NCI-H345 (cell line): Measurements from ENCODE around the gene PDE1C.
A peak's percentile ranks its signal among the peaks of the same experiment; 100 is the strongest.

Experiments used
- DNase-seq: peaks from one replicate; lab custom pipeline; 2025; lab: John Stamatoyannopoulos, UW

Gene PDE1C

DNA sequence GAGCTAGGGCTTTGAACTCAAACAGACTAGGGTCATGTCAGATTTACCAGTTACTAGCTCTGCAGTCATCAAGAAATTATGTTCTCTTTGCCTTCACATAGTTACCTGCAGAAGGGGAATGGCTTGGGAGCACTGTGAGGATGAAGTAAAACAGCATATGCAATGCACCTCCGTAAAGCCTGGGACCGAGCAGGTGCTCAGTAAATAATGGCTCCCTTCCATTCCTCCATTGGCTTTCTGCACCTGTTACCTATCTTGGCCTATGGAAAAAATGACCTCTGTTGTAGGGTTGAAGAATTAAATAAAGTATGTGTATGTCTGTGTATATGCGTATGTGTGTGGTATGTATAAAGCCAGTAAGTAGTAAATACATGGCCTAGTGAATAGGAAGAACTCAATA is 78.8 kb downstream of the PDE1C start:
- DNase-seq: no peak

- no peak for DNase-seq
Observed at GRCh38 chr7:31986878-31987518, 83.2 kb downstream of the PDE1C start.

DNA sequence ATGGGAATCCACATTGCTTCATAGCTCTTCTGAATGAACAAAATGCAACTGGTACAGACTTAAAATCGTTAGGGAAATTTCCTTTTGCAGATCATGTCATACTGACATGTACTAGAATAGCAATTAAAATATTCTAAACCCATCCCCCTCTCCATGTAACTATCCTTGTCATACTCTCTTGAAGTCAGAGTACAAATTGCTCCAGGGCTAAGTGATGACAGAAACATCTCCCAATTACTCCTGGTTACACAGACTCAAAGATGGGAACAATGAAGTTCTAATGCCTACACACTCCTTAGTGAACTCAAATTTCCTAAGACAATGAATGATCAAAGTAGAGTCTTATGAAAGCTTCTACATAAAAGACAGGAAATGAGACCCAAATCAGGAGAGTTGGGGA is 87.2 kb downstream of the PDE1C start:
- no peak for DNase-seq

DNA sequence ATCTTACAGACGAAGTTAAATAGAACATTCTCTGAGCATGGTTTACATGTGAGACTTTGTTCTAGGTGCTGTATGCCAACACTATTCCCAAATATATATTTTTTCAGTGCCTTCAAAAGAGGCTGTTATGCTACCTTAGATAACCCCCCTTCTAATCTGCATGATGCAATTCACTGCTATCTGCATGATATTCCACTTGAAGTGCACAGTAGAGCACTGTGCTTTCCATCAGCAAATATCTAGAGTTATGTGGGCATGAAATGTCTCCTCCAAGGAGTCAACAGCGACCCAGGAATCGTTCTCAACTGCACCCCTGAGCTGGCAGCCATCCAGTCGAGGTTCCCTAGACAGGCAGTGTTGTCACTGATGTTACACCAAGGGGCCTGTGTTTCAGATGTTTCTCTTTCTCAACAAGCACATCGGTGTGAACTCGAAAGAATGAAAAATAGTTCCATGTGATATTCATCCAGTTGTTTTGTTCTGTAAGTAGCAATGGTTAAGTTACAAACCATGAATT is 88.3 kb downstream of the PDE1C start:
- peak; percentile 4 for DNase-seq

DNA sequence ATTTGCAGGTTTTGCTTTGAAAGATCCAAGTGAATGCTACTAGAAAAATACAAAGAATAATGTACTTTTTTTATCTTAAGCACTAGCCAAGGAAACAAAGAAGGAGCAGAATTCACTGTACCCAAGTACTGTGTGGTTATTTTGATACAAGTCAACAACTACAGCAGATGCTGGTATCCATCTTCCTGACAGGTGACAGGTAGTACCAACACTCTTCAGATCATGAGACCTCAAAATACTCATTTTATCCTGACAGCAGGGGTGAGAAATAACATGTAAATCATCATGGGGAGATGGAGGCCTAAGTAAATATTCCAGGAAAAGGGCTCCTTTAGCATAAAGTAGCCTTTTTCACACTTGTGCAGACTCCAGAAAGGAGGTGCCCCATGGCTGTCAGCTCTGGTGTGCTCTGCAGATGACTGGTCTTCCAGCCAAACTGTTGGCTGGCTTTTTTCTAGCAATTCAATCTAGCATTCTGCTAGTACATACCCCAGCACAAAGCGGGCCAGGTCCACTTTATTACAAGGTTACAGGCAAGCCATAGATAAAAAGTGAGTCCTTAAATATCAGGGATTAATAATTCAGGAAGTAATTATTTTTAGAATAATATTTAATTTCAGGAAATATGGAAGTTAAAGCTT is 90.4 kb downstream of the PDE1C start:
- no peak for DNase-seq

GRCh38 chr7:31975546-31975945 is 94.7 kb downstream of the PDE1C start:
- DNase-seq: no peak

GRCh38 chr7:31974351-31974750 is 95.9 kb downstream of the PDE1C start:
- DNase-seq: no peak

GRCh38 chr7:31971049-31971667 is 99.0 kb downstream of the PDE1C start:
- DNase-seq: no peak

GRCh38 chr7:31970501-31970900 is 99.7 kb downstream of the PDE1C start:
- no peak for DNase-seq

DNA sequence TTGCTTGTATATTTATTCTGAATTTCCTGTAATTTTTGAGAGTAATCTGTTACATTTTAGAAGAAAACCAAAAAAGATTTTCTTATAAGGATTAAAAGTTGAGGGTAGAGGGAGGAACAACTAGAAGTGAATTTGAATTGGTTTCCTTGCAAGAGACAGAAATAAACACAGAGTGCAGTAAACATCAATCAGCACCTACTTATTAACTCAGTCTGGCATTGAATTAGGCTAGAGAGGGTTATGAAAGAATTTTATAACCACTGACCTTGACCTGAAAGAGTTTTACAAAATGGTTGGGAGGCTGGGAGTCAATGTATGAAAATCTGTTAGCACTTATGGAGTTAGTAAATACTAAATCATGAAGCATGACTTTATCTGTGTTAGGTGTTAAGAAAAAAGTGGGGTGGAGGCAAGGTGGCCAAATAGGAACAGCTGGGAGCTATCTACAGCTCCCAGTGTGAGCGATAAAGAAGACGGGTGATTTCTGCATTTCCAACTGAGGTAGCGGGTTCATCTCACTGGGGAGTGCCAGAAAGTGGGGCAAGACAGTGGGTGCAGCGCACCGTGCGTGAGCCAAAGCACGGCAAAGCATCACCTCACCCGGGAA is 106.5 kb downstream of the PDE1C start:
- no peak for DNase-seq

GRCh38 chr7:31962246-31962645 is 108.0 kb downstream of the PDE1C start:
- DNase-seq: no peak

- no peak for DNase-seq
Observed at GRCh38 chr7:31958226-31958625, 112.0 kb downstream of the PDE1C start.

DNA sequence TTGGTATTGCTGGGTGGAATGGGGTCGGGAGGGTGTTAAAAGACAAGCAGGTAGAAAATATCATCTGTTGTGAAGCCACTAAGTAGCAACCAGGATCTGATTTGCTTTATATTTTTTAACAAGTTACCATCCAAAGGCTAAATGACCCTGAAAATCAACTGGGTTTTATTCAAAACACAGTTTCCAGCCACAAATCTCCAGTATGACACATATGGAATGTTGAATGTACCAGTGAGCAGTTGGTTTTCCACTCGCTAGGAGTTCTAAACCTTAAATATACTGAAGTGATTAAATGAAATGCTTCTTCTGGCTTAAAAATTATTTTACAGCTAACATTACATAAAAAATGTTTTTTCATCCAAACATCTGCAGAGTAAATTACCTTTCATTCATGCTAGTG is 112.5 kb downstream of the PDE1C start:
- no peak for DNase-seq

GRCh38 chr7:31957090-31957720 is 113.0 kb downstream of the PDE1C start:
- no peak for DNase-seq

- no peak for DNase-seq
Observed at GRCh38 chr7:31955641-31956040, 114.6 kb downstream of the PDE1C start.

DNA sequence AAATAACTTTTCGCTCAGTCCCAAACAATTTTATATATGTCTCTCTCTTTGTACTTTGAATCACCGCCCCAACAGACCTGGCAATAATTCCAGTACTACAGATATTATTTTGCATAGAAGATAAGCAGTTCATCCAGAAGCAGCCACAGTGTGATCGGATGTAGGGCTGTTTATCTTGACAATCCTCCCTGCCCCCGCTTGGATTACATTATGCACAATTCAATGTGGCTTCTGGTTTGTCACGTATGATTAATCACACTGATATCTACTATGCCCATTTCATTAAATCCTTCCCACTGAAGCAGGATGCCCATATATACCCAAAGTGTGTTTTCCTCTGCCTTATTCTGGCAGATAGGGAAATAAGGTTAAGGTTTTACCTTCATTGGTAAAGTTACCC is 115.2 kb downstream of the PDE1C start:
- no peak for DNase-seq

GRCh38 chr7:31954500-31954899 is 115.7 kb downstream of the PDE1C start:
- no peak for DNase-seq

GRCh38 chr7:31953432-31953831 is 116.8 kb downstream of the PDE1C start:
- no peak for DNase-seq

DNA sequence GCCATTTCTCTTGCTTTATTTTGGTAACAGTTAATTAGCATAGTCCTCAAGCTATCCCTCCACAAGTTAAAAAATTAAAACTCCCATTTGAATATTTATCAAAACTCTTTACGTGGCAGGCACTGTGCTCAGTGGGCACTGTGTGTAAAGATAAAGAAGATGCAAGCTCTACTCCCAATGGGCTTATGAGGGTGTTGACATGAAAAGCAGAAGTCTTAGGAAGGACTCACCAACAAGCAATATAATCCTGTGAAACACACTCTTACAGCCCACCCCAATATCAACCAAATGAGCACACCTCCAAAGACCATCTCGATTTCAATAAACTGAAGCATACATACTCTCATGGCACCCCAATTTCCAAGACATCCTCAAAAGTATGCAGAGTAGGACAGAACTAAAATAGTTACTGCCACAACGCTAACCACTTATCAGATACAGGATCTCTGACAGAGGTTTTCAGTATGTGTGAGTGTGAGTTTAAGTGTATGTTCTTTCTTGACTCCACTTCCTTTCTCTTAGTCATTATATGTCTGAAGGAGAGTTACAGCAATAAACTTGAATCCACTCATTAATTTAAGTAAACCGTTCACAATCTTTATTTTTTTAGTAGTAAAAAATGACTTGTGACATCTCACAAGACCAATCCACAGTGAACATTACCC is 120.0 kb downstream of the PDE1C start:
- DNase-seq: no peak

GRCh38 chr7:31948029-31948428 is 122.2 kb downstream of the PDE1C start:
- DNase-seq: no peak

DNA sequence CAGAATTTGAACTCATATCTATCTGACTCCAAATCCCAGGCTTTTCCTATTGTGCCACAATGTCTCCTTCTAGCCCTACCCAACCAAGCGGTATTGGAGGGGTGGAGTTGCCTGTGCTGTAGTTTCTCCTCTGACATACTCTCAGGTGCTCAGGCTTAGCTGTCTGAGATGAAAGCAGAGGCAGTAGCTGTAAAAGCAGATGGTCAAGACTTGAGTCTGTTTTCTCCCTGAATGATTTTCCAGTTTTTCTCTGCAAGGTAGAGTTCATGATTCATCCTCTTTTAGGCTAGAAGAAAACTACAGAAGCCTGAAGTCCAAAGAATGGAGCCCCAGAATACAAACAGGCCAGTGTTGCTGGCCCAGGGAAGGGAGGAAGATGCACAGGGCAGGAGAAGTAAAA is 130.0 kb downstream of the PDE1C start:
- DNase-seq: no peak

- no peak for DNase-seq
Observed at GRCh38 chr7:31939076-31939475, 131.1 kb downstream of the PDE1C start.
